CD4-positive, alpha-beta memory T cell (primary cell): ENCODE data around the gene FOXA1. TPM values are rescaled to one million over a fixed set of nuclear protein-coding genes. Genes with fewer than 3 reads are reported as not detected.

ENCODE experiments used
- CTCF ChIA-PET: fragments of 350-600 bp; sonication (Branson Sonifier 250); formaldehyde crosslinking; loops from one replicate; lab custom pipeline; 2021; ENCODE audit warnings: inconsistent platforms; ENCODE audit not compliant: partially characterized antibody; lab: Charles Lee
- POLR2A ChIA-PET: fragments of 350-600 bp; sonication (Branson Sonifier 250); formaldehyde crosslinking; loops from one replicate; lab custom pipeline; 2021; ENCODE audit not compliant: partially characterized antibody; lab: Charles Lee
- DNase-seq, 5 donors: peaks; one replicate each; pipeline versions ENCODE4 v3.0.0 to v3.0.0-alpha.2; 2020 to 2022; ENCODE audit warnings: mixed read lengths in 1 of 5
- H3K27ac ChIP-seq: one replicate; pipeline ENCODE4 v1.7.0; 2013; ENCODE audit warnings: low read depth, low read length
- H3K27me3 ChIP-seq: 2 replicates; pipeline ENCODE4 v1.7.0; 2013; ENCODE audit warnings: mild to moderate bottlenecking, low read length, moderate library complexity; ENCODE audit not compliant: insufficient read depth
- H3K36me3 ChIP-seq: 2 replicates; pipeline ENCODE4 v1.7.0; 2013; ENCODE audit warnings: mild to moderate bottlenecking, low read length, moderate library complexity; ENCODE audit not compliant: insufficient read depth
- H3K4me1 ChIP-seq: 2 replicates; pipeline ENCODE4 v1.7.0; 2013; ENCODE audit warnings: mild to moderate bottlenecking, low read length, moderate library complexity; ENCODE audit not compliant: insufficient read depth
- H3K4me3 ChIP-seq, 2 donors: one replicate each; pipeline ENCODE4 v1.7.0; 2013; ENCODE audit warnings: low read length in 2 of 2, mild to moderate bottlenecking in 1 of 2
- H3K9me3 ChIP-seq, 2 donors: one replicate each; pipeline ENCODE4 v1.7.0; 2013; ENCODE audit warnings: low read length in 2 of 2, control low read depth in 1 of 2; ENCODE audit not compliant: control insufficient read depth in 1 of 2
- H3K27ac Mint-ChIP-seq, 7 donors: one replicate each; pipeline ENCODE4 v1.8.0; 2020 to 2021; ENCODE audit warnings: mixed read lengths in 7 of 7, mild to moderate bottlenecking in 6 of 7, inconsistent platforms in 3 of 7, moderate library complexity in 3 of 7
- H3K27me3 Mint-ChIP-seq, 2 donors: one replicate each; pipeline ENCODE4 v1.8.0; 2020 to 2021; ENCODE audit warnings: mixed read lengths in 2 of 2
- H3K36me3 Mint-ChIP-seq, 2 donors: one replicate each; pipeline ENCODE4 v1.8.0; 2020 to 2021; ENCODE audit warnings: mixed read lengths in 2 of 2, inconsistent platforms in 1 of 2, mild to moderate bottlenecking in 1 of 2
- H3K4me1 Mint-ChIP-seq, 4 donors: one replicate each; pipeline ENCODE4 v1.8.0; 2020 to 2021; ENCODE audit warnings: mixed read lengths in 4 of 4, mild to moderate bottlenecking in 1 of 4
- H3K4me3 Mint-ChIP-seq, 8 donors: one replicate each; pipeline ENCODE4 v1.8.0; 2020 to 2021; ENCODE audit warnings: mixed read lengths in 8 of 8, mild to moderate bottlenecking in 7 of 8, moderate library complexity in 6 of 8, inconsistent platforms in 3 of 8
- H3K9me3 Mint-ChIP-seq, 8 donors: one replicate each; pipeline ENCODE4 v1.8.0; 2020 to 2021; ENCODE audit warnings: mixed read lengths in 8 of 8, mild to moderate bottlenecking in 5 of 8, inconsistent platforms in 3 of 8, moderate library complexity in 1 of 8
- intact Hi-C: fragments of 100-400 bp; cut with micrococcal nuclease; formaldehyde crosslinking; loops from one replicate; pipeline ENCODE4 v1.15.1; 2023
- polyA plus RNA-seq, 2 donors: library from polyadenylated mRNA; unstranded; fragments of 300-500 nt; fragmentation: Illumina TruSeq; gene quantifications; one replicate each; pipeline ENCODE4 v1.2.3, GENCODE V29; 2021
- total RNA-seq, 2 experiments: library from RNA; stranded (reverse); gene quantifications; one replicate each; pipeline ENCODE4 v1.2.3, GENCODE V29; 2021

The FOXA1 gene
- total and polyA plus RNA-seq, 4 experiments from 2014 or later: not detected

DNA sequence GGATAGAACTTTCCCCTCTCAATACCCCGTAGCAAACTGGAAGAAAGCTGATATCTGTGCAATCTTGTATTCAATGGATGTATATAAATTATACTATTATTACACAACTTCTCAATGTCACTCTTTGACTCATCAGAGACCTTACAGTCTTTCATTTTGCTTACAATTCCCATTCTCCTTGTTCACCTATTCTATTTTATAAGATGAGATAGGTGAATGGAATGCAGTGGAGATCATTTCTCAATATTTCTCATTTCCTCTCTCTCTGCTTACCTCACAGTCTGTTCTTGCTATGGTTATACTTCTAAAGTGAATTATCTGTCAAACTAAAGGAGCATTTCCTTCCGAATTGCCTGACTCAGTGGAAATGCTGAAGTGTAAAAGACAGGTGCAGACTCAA lies 14.9 kb downstream of the FOXA1 start:
- Mint-ChIP-seq H3K4me1 (no peaks in the 10 kb centered on the region), H3K27me3 (peaks cover 8 to 13% of the 10 kb centered on the region in 2 donors)

DNA sequence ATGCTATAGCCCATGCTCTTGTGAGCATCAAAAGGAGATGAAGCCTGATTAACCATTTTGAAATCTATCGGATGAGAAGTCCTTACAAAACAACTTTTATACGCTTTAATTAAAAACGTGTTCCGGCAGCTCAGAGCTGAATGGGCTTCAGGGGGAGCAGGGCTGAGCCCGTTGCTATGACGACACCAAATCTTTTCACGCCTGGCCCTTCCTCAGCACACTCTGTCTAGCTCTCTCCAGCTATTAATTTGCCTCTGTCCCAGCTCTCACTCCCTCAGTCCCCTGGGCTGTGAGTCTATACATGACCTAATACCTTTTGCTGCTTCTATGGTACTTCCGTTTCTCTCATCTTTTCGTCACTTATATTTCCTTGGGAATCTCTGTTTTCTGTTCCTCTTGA lies 15.8 kb downstream of the FOXA1 start:
- H3K4me3 ChIP-seq: no peak overlapping the region
- ChIA-PET CTCF (no interaction called here), POLR2A (no interaction called here)
- no peaks in the 10 kb centered on the region for H3K36me3 ChIP-seq
- Mint-ChIP-seq H3K4me3 (no peak overlapping the region), H3K36me3 (peaks cover 0 to 4% of the 10 kb centered on the region in 2 donors), H3K27ac (no peak overlapping the region), H3K9me3 (peaks cover 0 to 8% (median 3%) of the 10 kb centered on the region in 8 donors), H3K4me1 (no peaks in the 10 kb centered on the region), H3K27me3 (peaks cover 8 to 10% of the 10 kb centered on the region in 2 donors)
- no peak overlapping the region for H3K27ac ChIP-seq
- H3K27me3 ChIP-seq: no peaks in the 10 kb centered on the region
- no peaks in the 10 kb centered on the region for H3K9me3 ChIP-seq
- no peaks in the 10 kb centered on the region for H3K4me1 ChIP-seq
- intact Hi-C loops: no loop called here
- no peak for DNase-seq

More for the DNA sequence above, 14.9 kb downstream of the FOXA1 start:
- CTCF ChIA-PET: no interaction called here
- H3K27ac Mint-ChIP-seq: no peak overlapping the region
- POLR2A ChIA-PET: no interaction called here
- no peak overlapping the region for H3K4me3 Mint-ChIP-seq
- DNase-seq: no peak
- H3K4me1 ChIP-seq: no peaks in the 10 kb centered on the region
- no peak overlapping the region for H3K27ac ChIP-seq
- no peaks in the 10 kb centered on the region for H3K36me3 ChIP-seq
- no peak overlapping the region for H3K4me3 ChIP-seq
- H3K9me3 Mint-ChIP-seq: peaks cover 0 to 10% (median 2%) of the 10 kb centered on the region in 8 donors
- peaks cover 0 to 4% of the 10 kb centered on the region in 2 donors for H3K36me3 Mint-ChIP-seq
- no peaks in the 10 kb centered on the region for H3K9me3 ChIP-seq
- no peaks in the 10 kb centered on the region for H3K27me3 ChIP-seq
- intact Hi-C loops: no loop called here

DNA sequence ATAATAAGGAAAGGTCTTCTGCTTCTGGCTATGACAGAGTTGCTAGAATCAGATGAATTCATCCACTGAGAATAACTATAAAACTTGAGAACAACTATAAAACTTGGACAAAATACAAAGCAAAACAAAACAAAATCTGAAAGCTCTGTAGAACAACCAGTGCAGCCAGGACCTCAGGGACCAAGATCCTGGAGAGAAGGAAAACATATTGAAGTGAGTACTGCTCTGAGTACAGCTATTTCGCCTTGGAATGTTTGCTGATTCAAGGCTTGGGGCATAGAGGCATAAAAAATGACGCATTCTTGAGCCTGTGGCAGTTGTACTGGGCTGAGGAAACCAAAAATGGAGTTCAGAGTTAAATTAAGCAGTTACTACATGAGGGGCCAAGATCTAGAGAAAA lies 21.7 kb downstream of the FOXA1 start:
- no peak overlapping the region for H3K4me3 ChIP-seq
- no peak overlapping the region for H3K4me3 Mint-ChIP-seq
- peaks cover 5 to 6% of the 10 kb centered on the region in 2 donors for H3K27me3 Mint-ChIP-seq
- H3K9me3 ChIP-seq: no peaks in the 10 kb centered on the region
- ChIA-PET CTCF (no interaction called here), POLR2A (no interaction called here)
- no peaks in the 10 kb centered on the region for H3K4me1 ChIP-seq
- no peaks in the 10 kb centered on the region for H3K4me1 Mint-ChIP-seq
- H3K36me3 Mint-ChIP-seq: no peaks in the 10 kb centered on the region
- peaks cover 2 to 11% (median 4%) of the 10 kb centered on the region in 8 donors for H3K9me3 Mint-ChIP-seq
- H3K27me3 ChIP-seq: no peaks in the 10 kb centered on the region
- intact Hi-C loops: no loop called here
- no peak overlapping the region for H3K27ac ChIP-seq
- no peaks in the 10 kb centered on the region for H3K36me3 ChIP-seq
- no peak overlapping the region for H3K27ac Mint-ChIP-seq
- no peak for DNase-seq

DNA sequence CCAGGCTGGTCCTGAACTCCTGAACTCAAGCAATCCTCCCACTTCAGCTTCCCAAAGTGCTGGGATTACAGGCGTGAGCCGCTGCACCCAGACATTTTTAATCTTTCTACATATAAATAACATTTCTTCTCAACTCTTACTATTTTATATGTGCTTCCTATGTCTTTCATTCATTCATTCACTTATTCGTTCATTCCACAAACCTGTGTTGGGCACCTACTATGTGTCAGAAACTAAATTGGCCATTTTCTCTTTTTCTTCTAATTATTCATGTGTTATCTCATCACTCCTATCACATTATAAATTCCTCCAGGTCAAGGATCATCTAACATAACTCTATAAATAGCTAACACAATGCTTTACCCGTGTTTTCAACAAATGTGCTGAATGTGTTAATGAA lies 23.7 kb downstream of the FOXA1 start:
- no peaks in the 10 kb centered on the region for H3K36me3 Mint-ChIP-seq
- peaks cover 0 to 3% of the 10 kb centered on the region in 2 donors for H3K27me3 Mint-ChIP-seq
- intact Hi-C loops: no loop called here
- no peaks in the 10 kb centered on the region for H3K4me1 Mint-ChIP-seq
- no peak overlapping the region for H3K27ac Mint-ChIP-seq
- H3K36me3 ChIP-seq: no peaks in the 10 kb centered on the region
- no peak overlapping the region for H3K27ac ChIP-seq
- no peak overlapping the region for H3K4me3 ChIP-seq
- no peaks in the 10 kb centered on the region for H3K9me3 ChIP-seq
- ChIA-PET CTCF (no interaction called here), POLR2A (no interaction called here)
- no peak for DNase-seq
- H3K4me1 ChIP-seq: no peaks in the 10 kb centered on the region
- peaks cover 1 to 11% (median 4%) of the 10 kb centered on the region in 8 donors for H3K9me3 Mint-ChIP-seq
- no peaks in the 10 kb centered on the region for H3K27me3 ChIP-seq
- no peak overlapping the region for H3K4me3 Mint-ChIP-seq

DNA sequence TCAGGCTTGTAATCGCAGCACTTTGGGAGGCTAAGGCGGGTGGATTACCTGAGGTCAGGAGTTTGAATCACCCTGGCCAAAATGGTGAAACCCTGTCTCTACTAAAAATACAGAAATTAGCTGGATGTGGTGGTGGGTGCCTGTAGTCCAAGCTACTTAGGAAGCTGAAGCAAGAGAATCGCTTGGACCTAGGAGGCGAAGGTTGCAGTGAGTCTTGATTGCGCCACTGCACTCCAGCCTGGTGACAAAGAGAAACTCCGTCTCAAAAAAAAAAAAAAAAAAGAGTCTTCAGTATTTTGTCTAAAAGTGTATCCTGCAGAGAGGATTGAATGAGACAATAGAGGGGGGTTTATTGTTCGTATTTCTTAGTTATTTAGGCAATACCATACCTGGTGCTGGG lies 25.3 kb downstream of the FOXA1 start:
- Mint-ChIP-seq H3K4me1 (no peaks in the 10 kb centered on the region), H3K36me3 (no peaks in the 10 kb centered on the region), H3K4me3 (no peak overlapping the region), H3K27me3 (peaks cover 0 to 3% of the 10 kb centered on the region in 2 donors), H3K27ac (no peak overlapping the region), H3K9me3 (peaks cover 2 to 10% (median 4%) of the 10 kb centered on the region in 8 donors)
- no peaks in the 10 kb centered on the region for H3K36me3 ChIP-seq
- POLR2A ChIA-PET: no interaction called here
- H3K4me3 ChIP-seq: no peak overlapping the region
- DNase-seq: no peak
- no peak overlapping the region for H3K27ac ChIP-seq
- H3K9me3 ChIP-seq: no peaks in the 10 kb centered on the region
- CTCF ChIA-PET: no interaction called here
- H3K27me3 ChIP-seq: no peaks in the 10 kb centered on the region
- intact Hi-C loops: no loop called here
- H3K4me1 ChIP-seq: no peaks in the 10 kb centered on the region

DNA sequence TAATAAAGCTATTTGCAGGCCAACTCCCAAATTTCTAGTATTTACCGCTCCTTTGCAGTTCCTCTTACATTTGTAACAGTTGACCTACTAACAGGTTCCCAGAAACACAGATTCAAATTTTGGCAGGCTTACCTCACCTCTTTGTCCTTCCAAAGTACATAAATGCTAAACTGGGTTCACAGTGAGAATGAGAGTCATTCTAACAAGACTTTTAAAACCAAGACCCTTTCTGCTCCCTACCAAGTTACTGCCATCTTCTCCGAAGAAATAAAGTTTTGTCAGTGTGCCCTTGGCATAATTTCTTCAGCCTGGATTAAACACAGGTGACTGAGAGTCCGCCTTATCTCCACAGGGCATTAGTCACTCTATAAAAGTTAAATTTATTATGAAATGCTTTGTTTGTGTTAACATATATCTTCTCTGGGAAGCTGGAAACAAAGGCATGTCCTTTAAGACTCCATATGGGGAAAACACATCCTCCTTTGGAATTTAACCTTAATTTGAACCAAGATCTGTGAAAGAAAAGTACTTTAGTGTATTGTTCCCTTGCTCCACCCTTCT lies 28.2 kb downstream of the FOXA1 start:
- intact Hi-C loops: no loop called here
- Mint-ChIP-seq H3K36me3 (no peaks in the 10 kb centered on the region), H3K4me3 (no peak overlapping the region), H3K27ac (no peak overlapping the region), H3K9me3 (peaks cover 0 to 4% (median 0%) of the 10 kb centered on the region in 8 donors), H3K4me1 (no peaks in the 10 kb centered on the region), H3K27me3 (peaks cover 0 to 1% of the 10 kb centered on the region in 2 donors)
- Histone ChIP-seq H3K27me3 (no peaks in the 10 kb centered on the region), H3K4me1 (no peaks in the 10 kb centered on the region), H3K9me3 (no peaks in the 10 kb centered on the region), H3K4me3 (no peak overlapping the region), H3K27ac (no peak overlapping the region), H3K36me3 (no peaks in the 10 kb centered on the region)
- ChIA-PET CTCF (no interaction called here), POLR2A (no interaction called here)
- DNase-seq: no peak

DNA sequence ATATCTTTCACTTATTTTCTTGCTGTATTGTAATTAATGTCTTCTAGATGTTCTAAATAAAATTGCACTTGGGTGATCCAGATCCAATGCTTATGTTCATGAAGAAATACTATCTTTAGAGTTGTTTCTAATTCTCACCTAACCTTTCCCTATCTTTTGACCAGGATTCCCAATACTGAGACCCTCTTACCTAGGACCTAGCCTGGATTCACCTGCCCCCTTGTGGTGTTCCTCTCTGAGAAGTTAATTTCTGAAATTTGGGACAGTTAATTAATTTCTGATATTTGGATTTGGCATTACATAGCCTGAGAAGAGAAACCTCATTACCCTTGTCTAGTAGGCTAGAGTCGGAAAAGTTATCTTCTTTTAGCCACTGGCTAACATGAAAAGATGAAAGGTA lies 29.5 kb downstream of the FOXA1 start:
- Mint-ChIP-seq H3K4me3 (no peak overlapping the region), H3K27ac (no peak overlapping the region), H3K4me1 (no peaks in the 10 kb centered on the region), H3K36me3 (no peaks in the 10 kb centered on the region), H3K27me3 (no peaks in the 10 kb centered on the region), H3K9me3 (peaks cover 0 to 2% (median 0%) of the 10 kb centered on the region in 8 donors)
- no peak for DNase-seq
- Histone ChIP-seq H3K4me1 (no peaks in the 10 kb centered on the region), H3K27ac (no peak overlapping the region), H3K27me3 (no peaks in the 10 kb centered on the region), H3K4me3 (no peak overlapping the region), H3K9me3 (no peaks in the 10 kb centered on the region), H3K36me3 (no peaks in the 10 kb centered on the region)
- ChIA-PET POLR2A (no interaction called here), CTCF (no interaction called here)
- intact Hi-C loops: no loop called here
